MG63 (cell line): ENCODE results near the gene SRSF2. TPM values are rescaled to one million over a fixed set of nuclear protein-coding genes. Genes with fewer than 3 reads are reported as not detected.
"Not testable (repeated sequence)": the region's sequence is repeated elsewhere in the genome, so short reads cannot be mapped to it uniquely, and the experiment has no call there.

Experiments used
- DNase-seq: peaks from one replicate; pipeline ENCODE4 v3.0.0-alpha.2; 2020
- H3K27me3 ChIP-seq: fragments of 250-450 bp; sonication (Bioruptor Pico); 2 replicates; pipeline ENCODE4 v1.5.1; 2020; ENCODE audit warnings: mild to moderate bottlenecking, moderate library complexity
- H3K36me3 ChIP-seq: fragments of 250-450 bp; sonication (Bioruptor Pico); 2 replicates; pipeline ENCODE4 v1.5.1; 2020; ENCODE audit warnings: mild to moderate bottlenecking, moderate library complexity
- H3K4me3 ChIP-seq: fragments of 250-450 bp; sonication (Bioruptor Pico); 2 replicates; pipeline ENCODE4 v1.5.1; 2020; ENCODE audit warnings: mild to moderate bottlenecking, moderate library complexity
- H3K9me3 ChIP-seq: fragments of 250-450 bp; sonication (Bioruptor Pico); 2 replicates; pipeline ENCODE4 v1.5.1; 2020; ENCODE audit warnings: mild to moderate bottlenecking, moderate library complexity
- total RNA-seq: library from RNA; depleted of rRNA; stranded (reverse); fragments of >200 nt; shearing (Covaris generic); gene quantifications from 2 replicates; pipeline ENCODE4 v1.2.3, GENCODE V29; 2014; ENCODE audit warnings: low replicate concordance

SRSF2 gene
- total RNA-seq, 1 experiment from 2014 or later = 292 TPM

- Histone ChIP-seq H3K9me3 (peaks cover 2% of the 10 kb centered on the region; the same call in 1 of the 2 replicates), H3K36me3 (peaks cover 69% of the 10 kb centered on the region), H3K4me3 (no peak overlapping the region), H3K27me3 (no peaks in the 10 kb centered on the region)
- no peak for DNase-seq
Observed at GRCh38 chr17:76714336-76714735, 22.8 kb downstream of the SRSF2 start.

GRCh38 chr17:76713765-76714164, 23.4 kb downstream of the SRSF2 start:
- H3K27me3 ChIP-seq = no peaks in the 10 kb centered on the region
- H3K9me3 ChIP-seq = peaks cover 2% of the 10 kb centered on the region; the same call in 1 of the 2 replicates
- H3K36me3 ChIP-seq = peaks cover 64% of the 10 kb centered on the region
- H3K4me3 ChIP-seq = no peak overlapping the region
- DNase-seq = no peak

DNA sequence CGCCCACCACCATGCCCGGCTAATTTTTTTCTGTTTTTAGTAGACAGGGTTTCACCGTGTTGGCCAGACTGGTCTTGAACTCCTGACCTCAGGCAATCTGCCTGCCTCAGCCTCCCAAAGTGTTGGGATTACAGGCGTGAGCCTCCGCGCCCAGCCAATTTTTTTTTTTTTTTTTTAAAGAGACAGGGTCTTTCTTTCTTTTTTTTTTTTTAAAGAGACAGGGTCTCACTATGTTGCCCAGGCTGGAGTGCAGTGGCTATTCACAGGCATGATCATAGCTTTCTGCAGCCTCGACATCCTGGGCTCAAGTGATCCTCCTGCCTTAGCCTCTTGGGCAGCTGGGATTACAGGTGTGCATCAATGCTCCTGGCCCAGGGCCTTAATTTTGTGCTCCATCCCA, 24.8 kb downstream of the SRSF2 start:
- H3K9me3 ChIP-seq, H3K4me3 ChIP-seq, H3K27me3 ChIP-seq, DNase-seq: not testable (repeated sequence)
- peaks cover 55% of the 10 kb centered on the region for H3K36me3 ChIP-seq

DNA sequence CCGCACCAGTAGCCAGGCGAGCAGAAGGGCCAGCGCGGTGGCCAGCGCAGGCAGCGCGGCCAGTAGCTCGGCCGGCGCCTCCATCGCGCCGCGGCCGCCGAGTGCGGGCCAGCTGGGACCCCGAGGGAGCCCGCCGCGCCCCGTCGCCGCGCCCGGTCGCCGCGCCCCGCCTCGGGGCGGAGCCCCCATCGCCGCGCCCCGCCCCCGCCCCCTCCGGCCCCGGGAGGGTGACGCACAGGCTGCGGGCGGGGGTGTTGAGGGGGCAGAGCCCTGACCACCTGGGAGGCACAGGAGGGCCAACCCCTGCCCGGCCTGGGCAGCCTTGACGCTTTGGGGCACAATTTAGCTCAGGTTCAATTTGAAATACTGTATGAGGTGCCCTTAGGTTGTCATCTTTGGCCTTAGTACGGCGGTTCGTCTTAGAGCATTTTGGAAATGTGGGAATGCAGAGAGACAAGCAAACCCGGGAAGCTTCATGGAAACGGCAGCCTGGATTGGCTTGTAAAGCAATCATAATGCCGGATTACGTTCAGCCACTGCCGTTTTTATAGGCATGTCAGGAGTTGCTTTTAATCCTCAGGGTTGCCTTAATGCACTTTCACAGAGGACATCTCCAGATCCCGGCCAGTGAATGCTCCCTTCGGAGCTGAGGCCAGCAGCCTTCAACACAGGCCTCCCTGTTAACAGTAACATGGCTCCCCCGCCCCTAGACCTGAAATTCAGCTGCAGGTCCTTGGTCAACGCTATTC, 26.1 kb downstream of the SRSF2 start, which contains the start of gene MXRA7:
TSS of gene MXRA7 (minus strand) at position 103 of the 749 bp plus-strand sequence. CDS start at position 84, 19 bp downstream.
- peaks cover 48% of the 10 kb centered on the region for H3K36me3 ChIP-seq
- H3K27me3 ChIP-seq = no peaks in the 10 kb centered on the region
- peak within 1 kb of the TSS; percentile 68 for H3K4me3 ChIP-seq
- H3K9me3 ChIP-seq = peaks cover 2% of the 10 kb centered on the region; the same call in 1 of the 2 replicates
- DNase-seq = peak; percentile 80

- H3K4me3 ChIP-seq = peak overlapping the region; percentile 68
- H3K9me3 ChIP-seq, H3K27me3 ChIP-seq: not testable (repeated sequence)
- DNase-seq = peak; percentile 29
- H3K36me3 ChIP-seq = peaks cover 40% of the 10 kb centered on the region
Observed at GRCh38 chr17:76709951-76710862, 26.9 kb downstream of the SRSF2 start.

DNA sequence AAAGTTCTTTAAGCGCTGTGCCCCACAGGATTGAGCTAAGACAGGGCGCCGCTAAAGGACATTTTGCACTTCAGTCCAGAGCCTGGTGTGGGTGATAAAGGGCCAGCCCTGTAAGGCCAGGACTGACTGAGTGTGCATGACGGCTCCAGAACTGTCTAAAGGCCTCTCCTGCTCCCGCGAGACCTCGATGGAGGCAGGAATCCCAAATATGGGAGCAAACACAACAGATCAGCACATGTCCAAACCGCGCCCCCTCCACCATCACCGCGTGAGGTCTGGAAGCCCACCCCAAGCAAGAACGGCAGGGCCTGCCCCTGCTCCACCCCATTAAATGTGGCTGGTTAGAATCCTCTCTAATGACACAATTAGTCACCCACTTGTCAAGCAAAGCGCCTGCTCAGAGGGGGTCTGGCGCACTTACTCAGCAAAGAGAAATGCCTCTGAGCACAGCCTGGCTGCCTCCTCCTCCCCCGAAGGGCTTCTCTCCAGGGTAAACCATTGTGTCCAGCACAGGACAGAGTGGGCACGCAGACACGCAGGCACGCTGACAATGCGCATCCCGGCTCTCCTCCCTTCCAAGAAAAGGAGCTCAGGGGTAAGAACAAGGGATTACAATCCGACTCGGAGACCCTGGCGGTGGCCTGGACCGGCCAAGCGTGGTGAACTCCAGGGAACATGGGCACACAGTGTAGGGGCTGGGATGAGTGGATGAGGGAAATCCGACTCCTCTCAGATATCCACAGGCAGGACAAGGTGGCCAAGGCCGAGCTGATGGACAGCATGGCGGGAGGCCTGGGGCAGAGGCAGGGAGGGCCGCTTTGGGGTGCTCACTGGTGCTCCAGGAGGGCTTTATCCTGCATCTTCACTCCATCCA, 27.8 kb downstream of the SRSF2 start:
- no peaks in the 10 kb centered on the region for H3K27me3 ChIP-seq
- H3K4me3 ChIP-seq = peak overlapping the region; percentile 68
- no peaks in the 10 kb centered on the region for H3K9me3 ChIP-seq
- DNase-seq = peak; percentile 92
- H3K36me3 ChIP-seq = peaks cover 31% of the 10 kb centered on the region

GRCh38 chr17:76707985-76708807, 28.9 kb downstream of the SRSF2 start:
- peaks cover 21% of the 10 kb centered on the region for H3K36me3 ChIP-seq

DNA sequence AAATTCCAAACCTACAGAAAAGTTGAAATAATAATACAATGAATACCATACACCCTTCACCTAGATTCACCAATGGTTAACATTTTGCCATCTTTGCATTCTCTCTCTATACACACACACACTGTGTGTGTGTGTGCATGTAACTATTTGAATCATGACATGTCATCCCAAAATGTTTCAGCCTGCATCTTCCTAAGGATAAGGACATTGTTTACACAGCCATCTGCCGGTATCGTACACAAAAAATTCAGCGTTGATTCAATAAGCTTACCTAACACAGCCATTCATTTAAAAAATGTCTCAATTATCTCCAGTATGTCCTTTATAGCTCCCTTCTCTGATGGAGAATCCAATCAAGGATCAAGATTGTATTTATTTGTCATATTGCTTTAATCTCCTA, 30.3 kb downstream of the SRSF2 start:
- Histone ChIP-seq H3K9me3 (no peaks in the 10 kb centered on the region), H3K27me3 (no peaks in the 10 kb centered on the region), H3K36me3 (peaks cover 15% of the 10 kb centered on the region), H3K4me3 (no peak overlapping the region)
- no peak for DNase-seq

More at GRCh38 chr17:76707985-76708807, 28.9 kb downstream of the SRSF2 start:
- H3K4me3 ChIP-seq = no peak overlapping the region; the same call in 1 of the 2 replicates
- H3K9me3 ChIP-seq = no peaks in the 10 kb centered on the region
- H3K27me3 ChIP-seq = no peaks in the 10 kb centered on the region
- DNase-seq = no peak

DNA sequence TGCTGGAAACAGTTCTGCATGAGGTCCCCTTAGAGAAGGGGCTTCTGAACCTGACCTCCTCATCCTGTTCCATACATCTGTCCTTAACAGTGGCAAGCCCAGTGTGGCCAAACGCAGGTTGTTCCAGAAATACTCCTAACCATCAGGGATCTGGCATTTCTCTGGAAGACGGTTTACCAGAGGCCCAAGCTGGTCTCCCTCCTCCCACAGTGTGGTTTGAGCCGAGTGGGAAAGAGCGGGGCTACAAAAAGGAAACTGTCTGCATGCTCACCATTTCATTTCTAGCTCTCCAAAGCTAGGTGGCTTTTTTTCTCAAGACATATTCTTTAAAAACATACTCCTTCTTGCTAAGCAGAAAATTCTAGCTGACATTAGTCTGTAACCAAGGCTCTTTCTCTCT, 32.3 kb downstream of the SRSF2 start:
- no peak overlapping the region for H3K4me3 ChIP-seq
- no peak for DNase-seq
- H3K36me3 ChIP-seq = peaks cover 17% of the 10 kb centered on the region
- no peaks in the 10 kb centered on the region for H3K9me3 ChIP-seq
- H3K27me3 ChIP-seq = no peaks in the 10 kb centered on the region

DNA sequence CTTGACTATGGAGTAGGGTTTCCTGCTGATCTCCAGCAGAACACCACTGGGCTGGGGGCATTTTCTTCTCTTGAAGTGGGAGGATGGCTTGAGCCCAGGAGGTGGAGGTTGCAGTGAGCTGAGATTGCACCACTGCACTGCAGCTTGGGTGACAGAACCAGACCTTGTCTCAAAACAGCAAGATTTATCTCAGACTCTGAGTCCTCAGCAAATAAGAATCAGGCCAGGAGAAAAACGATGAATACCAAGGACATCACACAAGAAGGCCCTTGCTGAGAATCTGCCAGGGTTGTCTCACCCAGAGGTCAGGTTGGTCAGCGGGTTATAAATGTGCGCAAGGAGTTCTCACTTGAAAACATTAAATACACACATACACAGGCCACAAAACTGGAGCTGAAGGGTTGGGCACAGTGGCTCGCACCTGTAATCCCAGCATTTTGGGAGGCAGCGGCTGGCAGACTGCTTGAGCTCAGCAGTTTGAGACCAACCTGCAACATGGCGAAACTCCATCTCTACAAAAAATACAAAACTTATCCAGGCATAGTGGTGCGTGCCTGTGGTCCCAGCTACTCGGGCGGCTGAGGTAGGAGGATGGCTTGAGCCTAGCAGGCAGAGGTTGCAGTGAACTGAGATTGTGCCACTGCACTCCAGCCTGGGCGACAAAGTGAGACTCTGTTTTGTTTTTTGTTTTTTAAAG, 34.0 kb downstream of the SRSF2 start:
- Histone ChIP-seq H3K4me3 (no peak overlapping the region), H3K27me3 (no peaks in the 10 kb centered on the region), H3K9me3 (no peaks in the 10 kb centered on the region), H3K36me3 (peaks cover 10% of the 10 kb centered on the region; the same call in 1 of the 2 replicates)
- DNase-seq = no peak

GRCh38 chr17:76702076-76702475, 35.1 kb downstream of the SRSF2 start:
- peaks cover 8% of the 10 kb centered on the region; the same call in 1 of the 2 replicates for H3K36me3 ChIP-seq
- H3K4me3 ChIP-seq = no peak overlapping the region
- H3K9me3 ChIP-seq = no peaks in the 10 kb centered on the region
- DNase-seq = no peak
- H3K27me3 ChIP-seq = no peaks in the 10 kb centered on the region

DNA sequence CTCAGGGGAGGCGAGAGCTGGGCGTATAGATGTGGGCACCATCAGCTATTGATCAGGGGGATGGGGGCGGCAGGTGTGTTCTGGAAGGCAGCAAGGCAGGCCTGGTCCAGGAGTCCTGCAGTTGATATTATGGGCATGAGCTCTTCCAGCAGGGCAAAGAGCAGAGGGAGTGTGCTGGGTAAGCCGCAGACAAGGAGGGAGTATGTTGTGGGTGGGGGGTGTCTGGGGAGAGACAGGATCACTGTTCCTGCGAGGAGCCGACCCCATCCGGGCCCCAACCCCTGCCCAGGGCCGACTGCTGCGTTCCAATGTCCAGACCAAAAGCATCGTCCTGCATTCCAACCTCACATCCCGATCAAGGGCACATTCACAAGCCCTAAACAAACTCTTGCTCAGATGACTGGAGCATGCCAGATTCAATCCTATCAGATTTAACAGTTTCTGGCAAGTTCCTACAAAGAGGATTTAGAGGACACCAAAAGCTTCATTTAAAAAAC, 35.6 kb downstream of the SRSF2 start:
- H3K36me3 ChIP-seq = peaks cover 4% of the 10 kb centered on the region
- H3K4me3 ChIP-seq = no peak overlapping the region
- no peak for DNase-seq
- no peaks in the 10 kb centered on the region for H3K27me3 ChIP-seq
- no peaks in the 10 kb centered on the region for H3K9me3 ChIP-seq

GRCh38 chr17:76700617-76701470, 36.3 kb downstream of the SRSF2 start:
- Histone ChIP-seq H3K9me3 (no peaks in the 10 kb centered on the region), H3K4me3 (no peak overlapping the region), H3K27me3 (no peaks in the 10 kb centered on the region), H3K36me3 (peaks cover 3% of the 10 kb centered on the region)
- DNase-seq = peak; percentile 70

GRCh38 chr17:76700270-76700616, 36.9 kb downstream of the SRSF2 start:
- no peak overlapping the region for H3K4me3 ChIP-seq
- H3K27me3 ChIP-seq = no peaks in the 10 kb centered on the region
- no peak for DNase-seq
- H3K36me3 ChIP-seq = peaks cover 3% of the 10 kb centered on the region
- H3K9me3 ChIP-seq = no peaks in the 10 kb centered on the region
